Measurements from ENCODE around the gene FAM118A.
"Not testable (repeated sequence)": the region's sequence is repeated elsewhere in the genome, so short reads cannot be mapped to it uniquely, and the experiment has no call there.

FAM118A gene

DNA sequence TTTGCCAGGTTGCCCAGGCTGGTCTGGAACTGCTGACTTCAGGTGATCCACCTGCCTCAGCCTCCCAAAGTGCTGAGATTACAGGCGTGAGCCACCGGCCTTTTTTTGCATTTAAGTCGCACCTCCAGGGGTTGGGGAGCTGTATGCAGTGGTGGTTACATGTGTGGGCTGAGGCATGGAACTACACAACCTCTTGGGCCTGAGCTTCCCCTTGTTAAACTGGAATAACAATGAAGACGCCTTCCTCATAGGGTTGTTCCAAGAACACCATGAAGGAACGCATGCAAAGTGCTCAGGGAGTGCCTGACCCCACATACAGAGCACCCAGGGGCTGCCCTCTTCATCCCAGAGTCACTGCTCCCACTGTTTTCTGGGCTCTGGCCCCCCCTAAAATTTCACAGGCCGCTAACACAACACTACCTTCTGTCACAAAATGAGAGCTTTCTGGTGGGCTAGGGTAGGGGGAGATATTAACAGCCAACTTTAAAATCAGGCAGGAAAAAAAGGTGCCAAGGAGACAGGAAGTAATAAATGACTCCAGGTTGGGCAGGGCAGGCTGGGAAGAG, 1.3 kb upstream of the FAM118A start:
- FAIRE-seq, result no peak
- DNase-seq (ENCODE audit: insufficient read length, low spot score), result no peak

- DNase-seq (ENCODE audit: insufficient read length, low spot score), result no peak
These were observed 745 bp upstream of the FAM118A start for GRCh38 chr22:45308957-45309421.

DNA sequence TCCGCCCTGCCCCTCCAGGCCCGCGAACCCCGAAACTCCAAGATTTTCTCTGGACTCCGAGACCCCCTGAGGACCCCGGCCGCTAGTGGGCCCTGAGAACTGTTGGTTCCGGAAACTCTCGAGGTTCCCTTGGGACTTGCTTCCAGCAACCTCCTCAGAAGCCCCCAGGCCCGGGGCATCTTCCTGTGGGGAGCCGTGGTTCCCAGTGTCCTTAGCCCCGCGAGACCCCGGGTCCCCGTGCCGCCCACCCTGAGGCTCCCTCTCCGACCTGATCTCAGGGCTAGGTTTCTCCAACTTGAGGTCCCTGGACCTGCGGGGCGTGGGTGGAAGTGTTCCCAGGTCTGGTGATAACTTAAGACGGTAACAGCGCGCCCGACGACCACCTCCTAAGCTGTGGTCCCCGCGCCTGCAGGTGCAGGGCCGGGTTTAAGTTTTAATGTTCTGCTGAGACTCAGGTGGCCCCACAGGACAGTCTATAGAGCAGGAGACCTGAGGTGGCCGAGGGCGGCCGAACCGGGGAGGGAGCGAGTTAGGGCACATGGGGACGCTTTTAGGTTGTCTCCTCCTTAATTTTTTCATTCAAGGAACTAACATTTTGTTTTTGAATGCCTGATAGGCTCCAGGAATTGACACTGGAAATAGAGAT, 720 bp downstream of the FAM118A start:
- no peak for FAIRE-seq
- no peak for DNase-seq (ENCODE audit: insufficient read length, low spot score)

More at GRCh38 chr22:45308957-45309421, 745 bp upstream of the FAM118A start:
- no peak for FAIRE-seq

DNA sequence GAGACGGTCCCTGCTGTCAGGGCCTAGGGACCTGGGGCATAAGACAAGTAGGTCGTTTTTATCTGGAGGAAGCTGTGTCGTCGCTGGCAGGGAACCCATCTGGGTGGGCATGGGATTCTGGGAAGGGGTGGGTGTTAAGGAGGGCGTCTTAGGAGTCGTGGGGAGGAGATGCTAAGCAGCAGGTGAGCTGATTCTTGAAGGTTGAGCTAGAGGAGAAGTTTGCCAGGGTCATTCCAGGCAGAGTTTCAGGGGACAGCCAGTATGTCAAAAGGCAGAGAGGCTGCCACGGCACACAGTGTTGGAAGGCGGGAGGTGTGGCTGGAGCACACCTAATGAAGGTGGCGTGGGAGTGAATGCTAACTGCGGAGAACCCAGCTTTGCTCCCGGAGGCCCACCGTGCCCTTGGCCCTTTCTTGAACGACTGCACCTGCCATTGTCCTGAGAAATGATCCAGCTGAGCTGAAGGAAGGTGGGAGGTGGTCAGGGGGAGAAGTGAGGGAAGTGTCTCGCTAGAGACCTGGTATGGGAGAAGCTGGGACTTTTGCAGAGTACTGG, 1.3 kb downstream of the FAM118A start:
- FAIRE-seq, result no peak
- DNase-seq (ENCODE audit: insufficient read length, low spot score), result no peak

GRCh38 chr22:45312415-45312814, 2.7 kb downstream of the FAM118A start:
- FAIRE-seq (no peak), DNase-seq (ENCODE audit: insufficient read length, low spot score) (no peak)

- no peak for DNase-seq (ENCODE audit: insufficient read length, low spot score)
- FAIRE-seq, result no peak
These were observed 3.1 kb downstream of the FAM118A start for GRCh38 chr22:45312856-45313255.

GRCh38 chr22:45314054-45314721, 4.5 kb downstream of the FAM118A start:
- DNase-seq (ENCODE audit: insufficient read length, low spot score), result no peak
- FAIRE-seq, result no peak

DNA sequence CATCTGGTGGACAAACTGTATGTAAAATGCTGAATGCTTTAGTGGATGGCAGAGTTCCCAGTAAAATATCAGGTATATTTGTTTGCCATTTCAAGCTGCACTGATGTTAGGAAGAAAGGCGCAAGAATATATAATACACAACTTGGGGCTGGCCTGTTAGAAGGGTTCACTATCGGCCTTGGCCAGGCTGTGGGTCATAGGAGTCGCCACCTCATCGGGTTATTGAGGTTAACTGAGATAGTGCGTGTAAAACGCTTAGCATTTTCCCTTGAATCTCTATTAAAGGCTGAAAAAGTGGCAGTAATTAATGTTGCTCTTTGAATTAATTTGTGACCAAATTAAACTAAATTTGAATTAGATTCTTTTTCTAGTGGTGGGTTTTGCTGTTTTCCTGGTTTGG, 5.1 kb downstream of the FAM118A start:
- DNase-seq (ENCODE audit: insufficient read length, low spot score), result no peak
- FAIRE-seq, result no peak

- no peak for FAIRE-seq
- no peak for DNase-seq (ENCODE audit: insufficient read length, low spot score)
These were observed 7.2 kb downstream of the FAM118A start for GRCh38 chr22:45316796-45317526.

DNA sequence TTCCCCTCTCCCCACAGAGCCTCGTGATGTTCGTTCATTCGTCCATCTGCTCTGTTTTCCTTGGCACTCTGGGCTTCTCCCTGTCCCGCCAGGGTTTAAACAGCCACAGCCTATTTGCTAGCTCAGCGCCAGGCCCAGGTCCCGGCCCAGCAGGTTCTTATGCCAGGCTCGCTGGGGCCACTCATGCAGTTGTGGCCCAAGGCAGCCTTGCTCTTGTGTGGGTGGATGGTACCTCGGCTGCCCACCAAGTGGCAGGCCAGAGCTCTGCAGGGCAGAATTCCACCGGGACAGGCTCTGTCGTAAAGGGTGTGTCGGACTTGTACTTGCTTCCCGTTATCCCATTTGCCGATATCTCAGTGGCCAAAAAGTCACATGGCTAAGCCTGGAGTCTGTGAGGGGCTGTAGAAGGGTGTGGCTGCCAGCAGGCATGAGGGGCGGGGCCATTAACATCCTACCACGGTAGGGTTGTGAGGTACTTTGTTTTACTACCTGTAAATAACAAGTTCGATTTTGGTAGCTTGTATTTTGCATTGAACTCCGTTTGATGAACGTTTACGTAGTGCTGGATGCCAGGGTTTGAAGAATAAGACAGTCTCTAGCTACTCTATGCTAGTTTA, 7.9 kb downstream of the FAM118A start:
- DNase-seq (ENCODE audit: insufficient read length, low spot score) (no peak), FAIRE-seq (no peak)

DNA sequence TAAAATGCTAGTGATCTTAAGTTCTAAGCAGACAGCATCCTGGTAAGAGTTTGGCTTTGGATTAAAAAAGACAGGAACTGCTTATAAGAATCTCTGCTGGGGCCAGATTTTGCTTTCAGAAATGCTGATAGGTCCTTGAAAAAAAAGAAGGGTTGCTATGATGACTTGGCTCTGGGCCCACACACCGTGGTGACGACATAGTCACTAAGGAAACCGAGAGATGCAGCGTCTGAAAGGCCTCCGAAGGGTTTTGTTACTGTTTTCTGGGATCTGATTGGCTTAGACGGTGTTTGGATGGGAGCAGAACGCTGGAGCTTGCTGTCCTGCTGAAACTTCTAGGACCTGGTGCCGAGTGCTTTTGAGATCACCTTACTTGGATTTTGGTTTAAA, 8.4 kb downstream of the FAM118A start:
- DNase-seq (ENCODE audit: insufficient read length, low spot score), result no peak

DNA sequence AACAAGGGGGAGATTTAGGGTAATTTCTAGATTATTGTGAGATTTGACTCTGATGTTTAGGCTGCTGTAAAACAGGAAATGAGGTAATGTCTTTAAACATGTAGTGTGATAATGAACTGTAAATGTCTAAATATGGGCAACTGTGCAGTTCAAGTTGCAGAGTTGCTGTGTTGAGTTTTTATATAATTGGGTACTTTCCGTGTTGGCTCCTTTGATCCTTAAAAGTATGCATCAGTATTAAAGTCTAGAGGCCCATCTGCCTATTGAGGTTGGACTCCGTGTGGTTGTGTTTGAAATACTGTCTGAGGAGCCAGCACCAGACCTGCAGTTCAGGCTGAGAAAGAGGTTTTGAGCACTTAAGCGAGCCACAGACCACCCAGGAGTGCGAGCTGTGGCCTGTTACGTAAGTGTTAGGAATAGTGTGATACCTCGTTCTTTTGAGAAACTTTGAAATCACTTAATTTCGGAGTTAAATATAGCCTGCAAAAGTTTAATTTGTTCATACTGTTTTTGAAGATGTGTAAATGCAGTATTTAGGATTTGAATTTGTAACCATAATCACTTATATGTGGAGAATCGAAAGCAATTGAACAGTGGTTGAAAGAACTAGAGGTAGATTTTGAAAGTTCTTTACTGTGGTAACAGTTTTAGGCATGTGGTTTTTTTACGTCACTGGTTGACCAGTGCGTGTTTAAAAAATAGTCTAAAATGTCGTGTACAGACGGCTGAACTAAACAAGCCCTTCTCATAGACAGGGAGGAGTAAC, 9.0 kb downstream of the FAM118A start:
- FAIRE-seq (no peak), DNase-seq (ENCODE audit: insufficient read length, low spot score) (no peak)

More for the DNA sequence above, 8.4 kb downstream of the FAM118A start:
- FAIRE-seq, result no peak

DNA sequence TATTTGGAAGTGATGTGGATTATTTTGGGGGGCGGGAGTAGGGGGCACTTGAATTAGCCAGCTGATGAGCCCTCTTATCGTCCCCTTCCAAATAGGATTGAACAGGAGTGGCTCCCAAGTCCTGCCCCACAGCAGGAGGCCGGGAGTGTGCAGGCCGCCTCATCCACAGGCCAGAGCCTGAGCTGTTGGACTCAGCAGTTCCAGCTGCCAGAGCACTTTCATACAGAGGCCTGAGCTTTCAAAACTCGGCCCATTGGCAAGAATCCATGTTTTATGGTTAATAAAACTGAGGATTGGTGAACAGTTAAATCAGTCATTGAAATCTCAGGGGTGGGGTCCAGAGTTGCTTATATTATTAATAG, 9.6 kb downstream of the FAM118A start:
- no peak for FAIRE-seq
- DNase-seq (ENCODE audit: insufficient read length, low spot score), result no peak

GRCh38 chr22:45320357-45320976, 10.7 kb downstream of the FAM118A start:
- DNase-seq (ENCODE audit: insufficient read length, low spot score) (no peak), FAIRE-seq (no peak)

DNA sequence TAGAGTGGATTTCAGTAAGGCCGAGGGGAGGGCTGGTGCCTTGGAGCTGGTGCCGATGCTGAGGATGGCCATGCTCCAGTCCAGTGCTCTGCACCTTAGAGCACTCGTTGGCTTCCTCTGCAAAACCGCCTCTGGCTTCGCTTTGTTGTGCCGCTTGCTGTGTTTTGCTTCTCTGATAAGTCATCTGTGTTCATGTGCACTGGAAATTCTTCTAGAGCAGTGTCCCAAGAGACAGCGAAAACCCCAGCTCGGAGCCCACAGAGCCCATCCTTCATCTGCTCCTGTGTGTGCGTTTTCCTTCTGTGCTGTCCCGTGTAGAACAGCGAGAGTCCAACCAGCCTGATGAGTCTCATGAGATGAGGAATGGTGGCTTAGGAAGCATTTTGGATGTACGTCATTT, 12.1 kb downstream of the FAM118A start:
- no peak for FAIRE-seq
- DNase-seq (ENCODE audit: insufficient read length, low spot score), result no peak

- no peak for DNase-seq (ENCODE audit: insufficient read length, low spot score)
- no peak for FAIRE-seq
These were observed 13.3 kb downstream of the FAM118A start for GRCh38 chr22:45322873-45323525.

DNA sequence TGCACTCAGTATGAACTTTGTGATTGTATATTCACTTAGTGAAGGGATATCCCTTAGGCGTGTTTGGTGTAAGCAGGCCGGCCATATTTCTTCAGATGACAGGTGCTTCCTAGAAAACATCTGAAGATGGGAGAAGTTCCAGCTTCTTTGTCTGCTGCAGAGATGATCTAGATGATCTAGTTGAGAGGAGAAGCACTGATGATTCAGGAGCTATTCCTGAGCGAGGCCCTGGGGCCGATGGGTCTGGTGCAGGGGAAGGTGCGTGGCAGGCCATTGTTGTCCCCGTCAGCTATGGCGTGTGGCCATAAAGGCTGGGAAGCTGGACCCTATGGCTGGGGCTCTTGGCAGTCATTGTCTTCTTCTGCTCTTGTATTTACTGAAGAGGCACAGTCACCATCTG, 14.0 kb downstream of the FAM118A start:
- DNase-seq (ENCODE audit: insufficient read length, low spot score) (no peak), FAIRE-seq (no peak)

- DNase-seq (ENCODE audit: insufficient read length, low spot score), result no peak
- FAIRE-seq, result no peak
These were observed 14.6 kb downstream of the FAM118A start for GRCh38 chr22:45324311-45324711.

DNA sequence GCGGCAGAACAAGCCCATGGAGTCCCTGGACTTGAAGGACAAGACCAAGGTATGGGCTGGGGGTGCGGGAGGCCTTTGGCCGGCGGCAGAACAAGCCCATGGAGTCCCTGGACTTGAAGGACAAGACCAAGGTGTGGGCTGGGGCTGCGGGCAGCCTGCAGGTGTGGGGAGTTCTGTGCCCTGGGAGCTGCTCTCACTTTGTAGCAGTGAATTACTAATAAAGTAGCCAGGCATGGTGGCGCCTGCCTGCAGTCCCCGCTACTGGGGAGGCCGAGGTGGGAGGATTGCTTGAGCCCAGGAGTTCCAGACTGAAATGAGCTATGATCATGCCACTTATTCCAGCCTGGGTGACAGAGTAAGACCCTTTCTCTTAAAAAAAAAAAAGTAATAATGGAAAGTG, 18.5 kb downstream of the FAM118A start:
- not testable (repeated sequence) for FAIRE-seq; DNase-seq (ENCODE audit: insufficient read length, low spot score)

All from HTR-8/SVneo (cell line).